K562 treated with DMSO at 1 percent for 4 hours (cell line): ENCODE measurements around the gene GOLGA8T. TPM values are rescaled to one million over a fixed set of nuclear protein-coding genes. Genes with fewer than 3 reads are reported as not detected.

Source experiments
- total RNA-seq: library from RNA; unstranded; fragments of 300-600 nt; gene quantifications from 2 replicates; pipeline ENCODE4 v1.2.3, GENCODE V29; 2022; ENCODE audit not compliant: insufficient read depth

GOLGA8T gene
- total RNA-seq: not detected in 2 replicates

GRCh38 chr15:30134751-30135150 is at the start of gene GOLGA8T:
Gene GOLGA8T, plus strand, starts transcription at chr15:30135051. Its CDS starts 98 bp downstream, at chr15:30135149.

Other genes starting within 250 kb of the GOLGA8T start
- gene GOLGA8J, start 52.1 kb upstream of the GOLGA8T start, total RNA-seq: not detected in 2 replicates